GM12872 (cell line): ENCODE results near the gene ZSWIM6.

Experiments
- CTCF ChIP-seq: IDR thresholded peaks from 3 replicates; pipeline ENCODE4 v1.5.1; 2011; ENCODE audit warnings: low read depth, mild to moderate bottlenecking, low read length, moderate library complexity; ENCODE audit not compliant: insufficient read depth

Gene ZSWIM6

DNA sequence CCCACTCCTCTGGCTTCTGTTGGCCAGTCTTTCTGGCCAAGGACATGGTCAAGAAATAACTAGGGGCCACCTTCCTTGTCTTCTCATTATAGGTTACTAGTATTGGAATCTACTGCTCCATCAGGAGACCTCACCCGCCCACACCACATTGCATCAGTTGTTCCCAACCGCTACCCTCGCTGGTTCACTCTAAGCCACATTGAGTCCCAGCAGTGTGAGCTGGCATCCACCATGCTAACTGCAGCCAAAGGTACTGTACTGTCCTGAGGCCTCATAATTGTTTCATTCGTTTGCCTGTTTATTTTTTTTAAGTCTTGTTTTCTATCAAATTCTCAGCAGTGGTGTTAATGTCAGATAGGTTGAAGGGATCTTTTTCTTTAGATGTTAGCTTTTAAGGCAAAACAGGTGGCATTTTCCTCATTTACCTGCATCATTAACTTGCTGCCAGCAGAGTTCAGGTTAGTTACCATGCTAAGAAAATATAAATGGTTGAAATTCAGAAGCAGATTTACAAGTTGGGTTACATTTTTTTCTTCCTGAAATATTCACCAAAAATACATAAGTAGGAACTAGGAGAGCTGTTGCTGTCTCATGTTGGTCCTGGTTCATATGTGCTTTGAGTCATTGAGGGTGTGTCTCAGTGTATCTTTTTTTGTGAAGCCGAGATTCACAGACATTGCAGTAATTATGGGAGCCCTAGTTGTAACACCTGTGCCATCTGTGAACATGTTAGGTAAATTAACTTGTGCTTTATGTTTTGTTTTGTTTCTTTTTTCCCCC lies 206.9 kb downstream of the ZSWIM6 start:
- no peak for TF ChIP-seq CTCF

DNA sequence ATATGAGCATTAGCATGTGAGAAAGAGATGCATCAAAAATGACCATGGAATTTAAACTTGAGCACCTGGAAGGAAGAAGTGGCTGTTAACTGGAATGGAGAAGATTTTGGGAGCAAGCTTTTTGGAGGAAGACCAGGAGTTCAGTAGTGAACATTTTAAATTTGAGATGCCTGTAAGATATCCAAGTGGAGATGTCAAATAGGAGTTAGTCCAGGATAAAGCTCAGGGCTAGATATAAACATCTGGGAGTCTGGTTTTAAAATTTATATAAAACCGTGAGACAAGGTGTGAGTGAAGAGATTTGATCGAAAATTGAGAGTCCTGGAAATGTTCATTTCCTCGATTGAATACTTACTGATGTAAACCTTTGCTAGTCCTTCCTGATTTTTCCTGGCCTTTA lies 217.5 kb downstream of the ZSWIM6 start:
- no peak for TF ChIP-seq CTCF

DNA sequence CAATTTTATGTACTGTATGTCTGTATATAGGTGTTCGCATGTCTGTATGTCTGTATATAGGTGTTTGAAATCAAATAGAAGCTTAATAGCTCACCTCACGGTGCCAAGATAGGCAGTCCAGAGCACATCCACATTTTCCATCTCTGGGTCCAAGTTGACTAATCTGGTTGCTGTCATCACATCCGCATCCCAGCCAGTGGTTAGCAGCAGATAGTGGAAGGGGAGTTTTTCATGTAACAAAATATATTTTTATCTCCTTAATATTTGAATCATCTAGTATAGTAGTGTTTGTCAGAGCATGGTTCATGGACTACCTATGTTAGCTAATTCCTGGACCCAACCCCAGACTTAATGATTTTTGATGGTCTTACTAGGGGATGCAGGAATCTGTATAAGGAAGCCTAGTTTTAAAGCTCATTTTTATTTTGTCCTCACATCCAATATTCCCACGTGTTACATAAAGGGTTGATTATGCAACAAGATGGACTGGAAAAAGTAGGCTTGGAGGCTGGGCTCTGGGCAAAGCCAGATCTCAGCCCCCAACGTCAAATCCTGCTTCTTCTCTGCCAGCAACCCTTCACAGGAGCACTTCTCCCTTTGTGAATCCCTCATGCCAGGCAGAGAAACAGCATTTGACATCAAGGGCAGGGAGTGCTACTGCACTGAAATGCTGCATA lies 219.7 kb downstream of the ZSWIM6 start:
- no peak for TF ChIP-seq CTCF

- TF ChIP-seq CTCF: no peak
These were observed 227.1 kb downstream of the ZSWIM6 start for GRCh38 chr5:61559146-61559545.

GRCh38 chr5:61559722-61560121 lies 227.7 kb downstream of the ZSWIM6 start:
- TF ChIP-seq CTCF: no peak

DNA sequence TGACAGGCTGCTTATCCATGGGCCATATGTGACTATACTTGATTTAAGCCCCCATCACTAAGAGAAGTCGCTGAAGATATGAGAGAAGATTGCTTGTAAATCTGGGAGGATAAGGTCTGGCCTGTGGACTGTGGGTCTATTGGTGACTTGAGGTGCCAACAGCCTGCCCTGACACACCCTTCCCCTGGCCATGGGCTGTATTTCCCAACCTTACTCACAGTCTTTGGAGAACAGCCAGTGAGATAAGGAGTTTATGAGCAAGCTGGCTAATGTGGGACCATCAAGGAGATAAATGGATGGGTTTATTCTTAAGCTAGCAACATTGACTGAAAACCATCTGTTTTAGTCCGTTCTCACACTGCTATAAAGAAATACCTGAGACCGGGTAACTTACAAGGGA lies 231.3 kb downstream of the ZSWIM6 start:
- no peak for TF ChIP-seq CTCF

DNA sequence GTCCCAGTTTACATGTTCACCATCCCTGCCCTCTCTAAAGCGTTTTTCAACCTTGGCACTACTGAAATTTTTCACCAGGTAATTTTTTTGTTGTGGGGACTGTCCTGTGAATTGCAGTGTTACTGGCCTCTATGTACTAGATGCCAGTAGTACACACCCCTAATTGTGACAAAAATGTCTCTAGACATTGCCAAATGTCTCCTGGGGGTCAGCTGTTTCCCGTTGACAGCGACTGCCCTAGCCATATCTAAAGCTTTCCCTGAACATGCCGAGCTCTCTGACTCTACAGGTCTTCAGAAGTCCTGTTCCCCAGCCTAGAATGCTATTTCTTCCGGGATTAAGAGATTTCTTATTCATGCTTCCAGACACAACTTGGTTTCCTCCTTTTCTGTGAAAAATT lies 235.3 kb downstream of the ZSWIM6 start:
- TF ChIP-seq CTCF: no peak
